ENCODE data around the gene SMARCB1.

SMARCB1 gene

DNA sequence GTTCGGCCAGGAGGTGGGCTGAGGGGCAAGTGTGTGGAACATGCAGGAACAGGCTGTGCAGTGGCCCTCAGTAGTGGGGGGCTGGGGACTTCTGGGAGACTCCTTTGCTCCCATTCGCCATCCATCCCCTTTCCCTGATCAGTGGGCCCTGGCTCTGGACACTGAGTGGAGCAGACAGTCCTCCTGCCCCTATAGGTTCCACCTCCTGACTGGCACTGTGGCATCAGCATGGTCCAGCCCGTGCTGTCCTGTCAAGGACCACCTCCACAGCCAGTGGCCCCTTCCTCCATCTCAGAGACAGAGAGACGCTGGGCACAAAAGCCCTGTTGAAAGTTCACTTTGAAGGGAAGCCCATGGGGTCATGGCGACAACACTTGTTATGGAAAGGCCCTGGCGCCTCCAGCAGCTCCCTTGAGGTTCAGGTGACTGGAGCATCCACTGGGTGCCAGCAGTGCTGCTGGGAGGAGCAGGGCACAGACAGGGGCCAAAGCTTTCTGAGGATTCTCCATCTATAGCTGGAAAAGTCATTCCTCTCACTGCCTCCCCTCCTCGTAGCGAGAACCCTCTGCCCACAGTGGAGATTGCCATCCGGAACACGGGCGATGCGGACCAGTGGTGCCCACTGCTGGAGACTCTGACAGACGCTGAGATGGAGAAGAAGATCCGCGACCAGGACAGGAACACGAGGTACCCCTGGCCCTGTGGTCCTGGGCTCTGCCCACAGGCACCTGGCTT is 46.4 kb downstream of the SMARCB1 start:
- DNase-seq: no peak

- DNase-seq: no peak
These were observed 47.1 kb downstream of the SMARCB1 start for GRCh38 chr22:23833911-23834317.

- no peak for DNase-seq
These were observed 47.6 kb downstream of the SMARCB1 start for GRCh38 chr22:23834406-23834792.

DNA sequence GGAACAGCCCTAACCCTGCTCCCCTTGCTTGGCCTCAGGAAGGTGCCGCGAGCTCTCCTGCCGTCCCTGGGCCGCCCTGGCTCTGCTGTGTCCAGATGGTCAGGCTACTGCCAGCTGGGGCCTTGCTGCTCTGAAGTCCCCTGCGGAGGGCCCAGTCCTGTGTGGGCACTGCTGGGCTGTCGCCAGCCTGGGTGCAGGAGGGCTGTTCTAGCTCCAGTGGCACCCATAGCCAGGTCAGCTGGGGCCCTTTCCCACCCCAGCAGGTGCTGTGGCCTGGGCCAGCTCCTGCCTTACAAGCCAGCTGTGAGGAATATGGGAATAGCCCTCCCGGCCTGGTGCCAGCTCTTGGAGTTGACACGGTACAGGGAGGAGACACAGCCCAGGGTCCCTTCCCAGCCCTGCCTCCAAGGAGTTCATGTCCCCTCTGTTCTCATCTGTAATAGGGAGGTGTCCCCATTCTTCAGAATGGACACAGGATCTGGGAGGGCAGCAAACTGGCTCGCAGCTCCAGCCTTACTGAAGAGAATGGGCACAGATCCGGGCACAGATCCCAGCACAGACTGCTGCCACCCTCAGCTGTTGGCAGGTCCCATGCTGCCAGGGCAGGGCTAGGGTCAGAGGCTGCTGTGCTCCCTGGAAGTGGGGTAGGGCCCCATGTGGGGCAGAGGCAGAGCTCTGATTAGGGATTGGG is 48.2 kb downstream of the SMARCB1 start:
- DNase-seq: no peak

DNA sequence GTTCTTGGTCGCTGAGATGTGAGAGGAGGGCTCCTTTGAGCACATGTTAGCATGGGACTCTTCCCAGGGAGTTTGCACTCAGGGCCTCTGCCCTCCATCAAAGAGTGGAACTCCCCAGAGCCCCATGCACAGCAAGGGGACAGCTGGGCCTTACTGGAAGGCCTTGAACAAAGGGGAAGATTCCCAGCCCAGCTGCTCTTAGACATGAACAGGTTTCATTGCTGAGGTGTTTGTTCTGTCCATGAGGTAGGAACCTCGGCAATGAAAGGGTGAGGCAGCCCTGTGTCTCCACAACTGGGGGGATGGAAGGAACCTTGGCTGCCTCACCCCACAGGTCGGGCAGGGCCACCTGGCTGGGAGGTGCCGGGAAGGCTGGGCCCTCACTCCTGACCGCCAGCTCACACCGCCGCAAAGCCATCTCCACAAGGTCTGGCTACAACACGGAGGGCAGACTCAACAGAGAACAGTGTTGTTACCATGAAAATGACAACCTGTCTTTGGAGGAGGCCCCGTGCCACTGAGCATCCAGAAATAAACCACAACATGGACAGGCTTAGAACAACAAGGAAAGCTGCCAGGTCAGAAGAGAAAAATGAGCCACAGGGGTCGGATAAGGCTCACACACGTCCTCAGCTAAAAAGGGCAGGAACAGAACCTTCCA is 48.8 kb downstream of the SMARCB1 start:
- no peak for DNase-seq

DNA sequence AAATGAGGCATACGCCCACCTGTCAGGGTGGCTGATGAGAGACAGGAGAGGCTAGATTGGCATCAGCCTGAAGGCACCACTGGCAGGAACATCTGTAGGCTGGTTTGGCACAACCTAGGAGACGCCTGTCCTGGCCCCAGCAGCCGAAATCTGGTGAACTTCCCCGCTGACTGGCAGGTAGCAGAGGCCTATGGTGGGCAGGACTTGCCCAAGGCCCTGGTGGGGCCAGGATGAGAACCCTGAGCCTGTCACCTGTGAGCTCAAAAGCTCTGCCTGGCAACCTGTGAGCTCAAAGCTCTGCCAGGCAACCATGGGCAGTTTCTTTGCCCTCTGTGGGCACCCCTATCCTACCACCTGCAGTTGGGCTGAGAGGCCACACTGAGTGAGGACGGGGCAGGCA is 49.5 kb downstream of the SMARCB1 start:
- DNase-seq: no peak

DNA sequence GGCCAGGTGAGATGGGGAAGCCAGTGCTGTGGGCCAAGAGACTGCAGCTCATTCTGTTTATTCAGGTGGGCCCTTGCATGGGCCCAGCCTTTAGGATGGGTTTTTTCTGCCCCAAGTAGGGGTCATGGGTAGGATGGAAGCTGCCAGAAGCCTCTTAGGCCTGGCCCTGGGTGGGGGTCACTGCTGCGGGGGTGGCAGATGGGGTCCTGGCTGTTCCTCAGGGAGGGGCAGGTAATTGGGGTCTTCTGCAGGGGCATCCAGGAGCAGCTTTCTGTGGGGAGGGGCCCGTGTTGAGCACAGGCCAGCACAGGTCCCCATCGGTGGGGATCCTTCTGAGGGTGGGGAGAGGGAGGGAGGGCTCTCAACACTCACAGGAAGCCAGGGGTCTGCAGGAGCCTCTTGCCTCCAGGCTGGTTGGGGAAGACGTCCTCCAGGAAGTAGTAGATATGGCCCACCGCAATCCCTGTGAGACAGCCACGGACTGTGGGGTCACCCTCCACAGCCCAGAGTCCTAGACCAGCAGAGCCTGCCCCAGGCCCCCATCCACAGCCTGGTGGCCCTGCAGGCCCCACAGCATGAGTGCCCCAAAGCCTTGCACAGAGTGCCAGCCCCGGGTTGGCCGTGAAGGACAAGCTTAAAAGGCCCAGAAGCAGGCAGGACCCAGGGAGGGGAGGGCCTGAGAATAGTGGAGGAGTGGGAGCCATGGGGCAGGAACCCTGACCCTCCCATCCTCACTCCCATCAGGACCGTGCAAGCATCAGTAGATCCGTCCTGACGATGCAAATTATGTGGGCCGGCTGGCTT is 50.1 kb downstream of the SMARCB1 start:
- no peak for DNase-seq

DNA sequence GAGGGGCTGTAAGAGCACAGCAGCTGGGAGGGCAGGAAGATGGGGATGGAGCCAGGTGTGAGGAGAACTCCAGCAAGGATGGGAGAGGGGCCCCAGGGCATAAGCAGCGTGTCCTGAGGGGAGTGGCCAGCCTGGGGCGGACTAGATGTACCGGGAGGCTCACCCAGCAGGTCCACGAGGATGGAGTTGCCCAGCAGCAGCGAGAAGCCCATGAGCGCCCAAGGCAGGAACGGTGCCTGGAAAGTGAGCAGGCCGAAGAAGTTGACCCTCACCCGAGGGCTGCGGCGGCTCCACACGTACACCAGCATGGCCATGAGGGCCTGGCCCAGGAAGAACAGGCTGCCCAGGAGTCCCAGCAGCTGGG is 50.7 kb downstream of the SMARCB1 start:
- no peak for DNase-seq

- no peak for DNase-seq
These were observed 51.3 kb downstream of the SMARCB1 start for GRCh38 chr22:23837911-23838680.

DNA sequence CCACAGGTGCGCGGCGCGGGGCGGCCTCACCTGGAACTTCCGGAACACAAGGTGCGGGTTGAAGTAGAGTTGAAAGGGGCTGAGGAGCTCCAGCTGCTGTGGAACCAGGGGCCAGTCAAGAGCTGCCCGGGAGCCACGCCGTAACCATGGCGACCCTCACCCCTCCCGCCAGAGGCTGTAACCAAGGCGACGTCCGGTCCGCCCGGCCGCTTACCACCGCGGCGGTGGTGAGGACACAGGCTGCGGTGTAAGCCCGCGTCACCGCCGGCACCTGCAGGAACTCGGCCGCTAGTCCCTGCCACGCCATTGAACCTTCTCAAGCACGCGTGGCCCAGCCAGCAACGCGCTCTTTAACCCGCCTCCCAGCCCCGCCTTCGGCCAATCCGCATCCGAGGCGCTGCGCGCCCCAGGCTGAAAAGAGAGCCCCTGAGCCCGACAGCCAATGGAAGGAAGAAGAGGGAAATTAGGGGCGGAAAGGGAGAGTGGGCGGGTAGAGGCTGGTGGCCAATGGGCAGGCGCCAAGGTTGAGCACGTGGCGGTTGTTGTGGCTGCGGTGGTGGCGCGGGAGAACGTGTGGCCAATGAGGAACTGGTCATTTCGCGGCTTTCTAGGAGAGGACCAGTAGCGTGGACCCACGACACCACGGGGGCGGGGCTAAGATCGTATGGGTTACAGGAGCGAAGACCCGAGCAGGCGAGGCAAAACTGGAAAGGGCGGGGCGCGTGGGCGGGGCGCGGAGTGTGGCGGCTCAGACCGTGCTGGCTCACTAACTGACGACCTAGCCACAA is 52.1 kb downstream of the SMARCB1 start, which contains the start of gene DERL3:
DERL3 (minus strand) TSS at position 326 of the 788 bp plus-strand sequence; CDS start at position 307, 19 bp downstream.
- DNase-seq: peak; percentile 94

DNA sequence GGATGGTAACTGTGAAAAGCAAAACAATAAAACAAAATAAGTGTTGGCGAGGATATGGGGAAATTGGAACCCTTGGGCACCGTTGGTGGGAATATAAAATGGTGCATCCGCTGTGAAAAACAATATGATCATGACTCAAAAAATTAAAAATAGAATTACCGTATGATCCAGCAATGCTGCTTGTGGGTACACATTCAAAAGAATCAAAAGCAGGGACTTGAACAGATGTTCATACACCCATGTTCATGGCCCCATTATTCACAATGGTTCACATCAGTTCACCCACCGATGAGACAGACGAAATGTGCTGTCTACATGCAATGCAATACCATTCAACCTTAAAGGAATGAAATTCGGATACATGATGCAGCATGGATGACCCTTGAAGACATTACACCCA is 53.3 kb downstream of the SMARCB1 start:
- no peak for DNase-seq

DNA sequence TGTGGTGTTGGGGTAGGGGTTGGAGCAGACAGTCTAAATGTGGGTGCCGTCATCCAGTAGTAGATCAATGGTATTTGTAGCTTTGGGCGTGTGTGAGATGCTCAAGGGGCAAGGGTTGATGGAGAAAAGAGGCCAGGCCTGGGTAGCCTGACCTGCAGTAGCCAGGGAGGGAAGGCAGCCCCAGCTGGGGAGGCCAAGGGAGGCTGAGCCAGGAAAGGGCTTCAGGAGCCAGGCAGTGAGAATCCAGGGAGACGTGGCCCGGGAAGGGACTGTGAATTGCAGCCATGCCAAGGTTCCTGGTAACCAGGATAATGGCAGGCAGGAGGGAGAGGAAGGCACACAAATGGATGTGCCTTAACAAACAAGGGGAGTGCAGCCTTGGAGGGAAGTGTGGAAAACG is 54.5 kb downstream of the SMARCB1 start:
- no peak for DNase-seq

DNA sequence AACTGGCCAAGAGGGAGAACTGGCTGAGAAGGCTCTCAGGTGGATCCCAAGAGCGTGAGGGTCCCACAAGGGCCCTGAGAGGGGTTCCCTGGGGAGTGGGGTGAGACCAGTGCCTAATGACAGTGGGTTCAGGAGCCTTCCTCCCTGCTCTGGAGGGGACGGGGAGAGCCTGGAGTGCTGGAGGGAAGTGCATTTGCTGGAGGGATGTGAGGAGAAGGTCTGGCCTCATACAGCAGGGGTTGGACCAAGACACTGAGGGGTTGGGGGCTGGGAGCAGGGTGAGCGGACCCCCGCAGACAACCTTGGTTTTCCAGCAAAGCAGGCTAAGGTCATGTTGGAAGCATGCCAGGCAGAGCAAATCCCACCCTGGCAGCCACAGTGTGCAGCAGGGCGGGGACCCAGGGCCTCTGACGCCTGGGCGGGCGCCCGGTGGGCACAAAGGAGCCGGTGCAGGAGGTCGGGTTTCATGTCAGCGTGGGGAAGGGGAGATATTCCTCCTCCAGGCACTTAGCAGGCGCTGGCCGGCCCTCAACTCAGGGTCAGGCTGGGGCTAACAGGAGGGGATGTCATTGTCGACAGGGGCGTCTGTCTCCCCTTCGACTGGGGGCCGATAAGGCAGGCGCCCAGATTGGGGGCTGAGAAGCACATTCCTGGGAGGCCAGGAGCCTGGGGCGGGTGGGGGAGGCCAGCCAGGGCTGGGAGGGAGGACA is 55.1 kb downstream of the SMARCB1 start:
- DNase-seq: no peak

- DNase-seq: no peak
These were observed 55.8 kb downstream of the SMARCB1 start for GRCh38 chr22:23842599-23842998.

- no peak for DNase-seq
These were observed 58.0 kb downstream of the SMARCB1 start for GRCh38 chr22:23844739-23845202.

- no peak for DNase-seq
These were observed 58.7 kb downstream of the SMARCB1 start for GRCh38 chr22:23845265-23846080.

DNA sequence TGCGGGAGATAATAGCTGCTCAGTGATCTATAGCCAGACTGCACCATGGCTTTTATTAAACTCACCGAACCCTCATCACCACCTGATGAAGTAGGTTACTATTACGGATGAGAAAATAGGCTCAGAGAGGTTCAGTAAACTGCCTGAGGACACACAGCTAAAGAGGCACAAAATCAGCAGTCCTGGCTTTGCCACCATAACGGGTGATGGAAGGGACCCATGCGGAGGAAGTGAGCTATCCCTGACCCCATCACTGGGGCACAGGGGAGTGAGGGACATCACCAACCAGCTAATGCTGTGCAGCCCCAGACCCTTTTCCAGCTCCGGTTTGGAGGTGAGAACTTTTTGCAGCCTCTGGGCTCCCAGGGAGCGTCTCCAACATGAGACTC is 59.3 kb downstream of the SMARCB1 start:
- DNase-seq: no peak

GRCh38 chr22:23847310-23847920 is 60.6 kb downstream of the SMARCB1 start:
- DNase-seq: no peak
